SKM-1 treated with dmso at 0.1 percent for 144 hours (cell line): ENCODE measurements around the gene GNA15.
"Not testable (repeated sequence)": the region's sequence is repeated elsewhere in the genome, so short reads cannot be mapped to it uniquely, and the experiment has no call there.

ENCODE experiments used
- DNase-seq: peaks from one replicate; lab custom pipeline; 2025; ENCODE audit not compliant: unreplicated experiment; lab: John Stamatoyannopoulos, UW

GNA15 gene

DNA sequence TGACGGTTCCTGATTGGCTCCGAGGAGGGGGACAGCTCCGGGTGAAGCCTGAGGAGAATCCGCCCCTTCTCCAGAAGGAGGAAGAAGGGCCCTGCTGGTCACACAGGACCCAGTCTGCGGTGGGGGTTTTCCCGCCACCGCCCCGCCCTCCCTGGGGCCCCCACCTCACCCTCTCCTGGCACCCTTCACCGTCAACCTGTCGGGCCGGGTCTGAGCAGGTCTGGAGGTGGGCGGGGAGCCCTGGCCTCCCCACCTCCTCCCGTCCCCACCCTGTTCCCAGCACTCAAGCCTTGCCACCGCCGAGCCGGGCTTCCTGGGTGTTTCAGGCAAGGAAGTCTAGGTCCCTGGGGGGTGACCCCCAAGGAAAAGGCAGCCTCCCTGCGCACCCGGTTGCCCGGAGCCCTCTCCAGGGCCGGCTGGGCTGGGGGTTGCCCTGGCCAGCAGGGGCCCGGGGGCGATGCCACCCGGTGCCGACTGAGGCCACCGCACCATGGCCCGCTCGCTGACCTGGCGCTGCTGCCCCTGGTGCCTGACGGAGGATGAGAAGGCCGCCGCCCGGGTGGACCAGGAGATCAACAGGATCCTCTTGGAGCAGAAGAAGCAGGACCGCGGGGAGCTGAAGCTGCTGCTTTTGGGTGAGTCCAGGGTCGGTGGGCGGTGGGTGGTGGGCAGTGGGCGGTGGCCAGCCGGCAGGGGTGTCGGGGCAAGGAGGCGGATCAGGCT lies at the start of gene GNA15:
Gene GNA15 (plus strand): TSS at position 73 of the 723 bp plus-strand sequence. CDS start 418 bp downstream, at position 491.
- DNase-seq = peak; percentile 66

- no peak for DNase-seq
Observed at GRCh38 chr19:3087769-3088168, 48.1 kb upstream of the GNA15 start.

GRCh38 chr19:3089299-3089855 lies 46.5 kb upstream of the GNA15 start:
- not testable (repeated sequence) for DNase-seq

- no peak for DNase-seq
Observed at GRCh38 chr19:3094601-3095440, 41.0 kb upstream of the GNA15 start.

DNA sequence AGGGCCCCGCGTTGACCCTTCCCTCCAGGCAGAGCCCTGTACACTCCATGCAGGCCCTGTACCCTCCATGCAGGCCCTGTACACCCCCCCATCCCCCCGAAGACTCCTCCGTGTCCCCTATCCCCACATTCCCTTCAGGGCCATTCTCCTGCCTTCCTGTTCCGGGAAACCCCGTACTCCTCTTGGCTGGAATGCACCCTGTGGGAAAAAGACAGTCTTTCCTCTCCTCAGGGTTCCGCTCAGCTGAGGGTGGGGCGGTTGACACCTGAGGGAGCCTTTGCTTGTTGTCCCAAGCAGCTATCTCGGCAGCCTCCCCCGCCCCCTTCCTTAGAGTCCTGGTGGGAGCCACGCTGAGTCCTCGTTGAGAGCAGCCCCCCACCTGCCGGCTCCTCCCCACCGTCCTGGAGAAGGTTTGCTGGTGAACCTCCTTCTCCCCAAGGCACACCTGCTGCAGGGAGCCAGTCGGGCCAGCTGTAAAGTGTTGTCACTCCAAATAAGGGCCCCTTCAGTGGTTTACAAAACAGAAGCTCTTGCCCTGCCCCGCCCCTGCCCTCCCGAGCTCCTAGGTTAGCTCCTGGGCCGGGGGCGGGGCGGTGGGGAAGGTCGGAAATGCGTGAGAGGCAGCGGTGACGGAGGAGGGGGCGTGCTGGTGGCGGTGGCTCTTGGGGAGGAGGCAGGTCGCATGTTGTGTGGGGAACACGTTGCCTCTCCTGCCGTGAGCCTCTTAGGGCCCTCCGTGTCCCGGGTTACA lies 40.2 kb upstream of the GNA15 start:
- DNase-seq = no peak

DNA sequence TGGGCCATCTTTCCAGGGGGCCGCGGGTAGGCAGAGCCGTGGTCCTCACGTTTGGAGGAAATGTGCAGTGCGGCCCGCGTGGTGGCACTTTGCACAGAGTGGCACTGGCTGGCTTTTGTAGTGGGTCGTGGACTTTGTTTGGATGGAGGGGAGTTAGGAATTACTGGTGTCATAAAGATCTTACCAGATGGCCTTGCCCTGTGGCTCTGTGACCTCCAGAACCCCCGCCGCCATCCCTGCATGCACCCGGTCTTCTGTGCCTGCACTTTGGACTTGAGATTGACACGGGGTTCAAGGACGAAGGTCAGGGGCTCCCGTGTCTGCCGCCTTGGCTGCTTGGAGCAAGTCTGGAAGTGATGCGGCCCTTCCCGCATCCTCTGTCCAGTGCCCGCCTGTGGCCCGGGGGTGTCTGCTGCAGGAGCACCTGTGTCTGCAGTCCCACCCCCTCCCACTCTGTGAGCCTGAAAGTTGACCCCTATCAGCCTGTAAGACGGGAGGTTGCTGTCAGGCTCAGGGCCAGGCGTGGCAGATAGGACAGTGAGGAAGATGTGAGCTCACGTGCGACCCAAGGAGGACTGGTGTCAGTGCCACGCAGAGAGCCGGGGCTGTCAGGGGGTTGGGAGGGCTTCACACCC lies 39.4 kb upstream of the GNA15 start:
- DNase-seq = no peak

GRCh38 chr19:3096902-3097326 lies 38.9 kb upstream of the GNA15 start:
- no peak for DNase-seq

DNA sequence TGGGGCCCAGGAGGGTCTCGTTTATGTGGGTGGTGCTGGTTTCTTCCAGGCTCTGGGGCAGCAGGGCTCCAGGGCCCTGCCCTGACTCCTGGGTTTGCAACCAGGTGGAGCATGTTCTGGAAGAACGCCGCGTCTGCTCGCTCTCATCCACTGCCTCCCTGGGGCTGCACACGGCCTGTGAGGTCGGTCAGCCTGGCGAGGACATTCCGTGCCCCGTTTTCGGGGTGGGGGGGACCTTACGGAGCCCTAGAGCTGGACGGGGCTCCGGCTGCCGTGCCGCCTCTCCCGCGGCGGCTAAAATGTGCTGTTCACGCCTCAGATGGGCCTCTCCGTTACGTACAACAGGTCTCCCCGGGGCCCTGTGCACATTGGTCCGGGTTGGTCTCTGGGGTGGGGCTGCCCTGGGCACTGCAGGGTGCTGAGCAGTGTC lies 38.4 kb upstream of the GNA15 start:
- DNase-seq = no peak

GRCh38 chr19:3098141-3098514 lies 37.7 kb upstream of the GNA15 start:
- no peak for DNase-seq

DNA sequence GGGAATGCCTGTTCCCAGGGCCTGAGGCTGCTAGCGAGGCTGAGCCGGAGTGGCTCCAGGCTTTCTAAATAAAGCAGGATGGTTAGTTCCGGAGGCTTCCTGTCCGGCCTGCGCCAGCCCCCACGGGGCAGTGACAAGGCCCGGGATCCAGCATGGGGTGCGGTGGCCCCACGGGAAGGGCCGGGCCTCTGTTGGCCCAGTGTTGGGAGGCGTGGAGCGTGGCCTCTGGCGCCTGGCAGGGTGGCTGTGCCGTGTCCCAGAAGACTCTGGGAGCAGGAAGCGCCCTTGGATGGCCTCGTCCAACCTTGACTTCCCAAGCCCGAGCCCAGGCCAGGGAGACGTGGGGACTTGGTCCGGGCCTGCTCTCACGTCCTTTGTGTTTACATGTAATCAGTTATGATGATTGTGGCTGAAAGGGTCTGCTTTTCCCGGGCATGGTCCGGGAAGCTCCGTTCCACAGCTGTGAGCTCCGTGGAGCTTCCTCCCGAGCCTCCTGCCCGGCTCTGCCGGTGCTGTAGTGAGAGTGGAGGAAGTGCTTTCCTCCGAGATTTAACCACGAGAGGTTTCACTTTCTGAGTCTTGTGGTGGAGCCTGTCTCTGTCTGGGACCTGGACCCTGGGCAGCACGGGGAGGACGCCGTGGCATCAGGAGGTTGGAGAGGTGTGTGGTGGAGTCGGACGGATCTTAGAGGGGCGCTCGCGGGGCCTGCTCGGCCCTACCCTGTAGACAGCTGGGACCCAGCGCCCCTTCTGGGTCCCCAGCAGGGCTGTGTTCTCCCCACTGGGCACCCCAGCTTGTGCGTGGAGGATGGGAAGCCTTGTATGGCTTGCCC lies 37.1 kb upstream of the GNA15 start:
- no peak for DNase-seq

- no peak for DNase-seq
Observed at GRCh38 chr19:3099347-3100145, 36.3 kb upstream of the GNA15 start.

DNA sequence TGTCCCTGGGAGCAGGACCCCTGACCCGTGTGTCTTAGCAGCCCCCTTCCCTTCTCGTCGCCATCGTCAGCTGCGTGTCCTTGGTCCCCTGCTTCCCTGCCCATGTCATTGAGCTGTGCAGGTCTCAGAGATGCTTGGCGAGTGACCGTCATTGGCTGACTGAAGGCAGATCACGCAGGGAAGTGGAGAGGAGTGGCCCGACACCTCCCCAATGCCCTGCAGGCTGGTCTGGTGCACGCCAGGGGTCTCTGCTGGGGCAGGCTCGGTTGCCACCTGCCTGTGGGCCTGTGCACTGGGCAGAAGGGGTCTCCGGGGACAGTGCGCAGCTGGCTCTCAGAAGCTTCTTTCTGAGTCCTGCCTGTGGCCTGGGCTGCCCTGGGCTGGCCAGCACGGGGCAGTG lies 35.5 kb upstream of the GNA15 start:
- no peak for DNase-seq

GRCh38 chr19:3100747-3101730 lies 34.8 kb upstream of the GNA15 start:
- no peak for DNase-seq

DNA sequence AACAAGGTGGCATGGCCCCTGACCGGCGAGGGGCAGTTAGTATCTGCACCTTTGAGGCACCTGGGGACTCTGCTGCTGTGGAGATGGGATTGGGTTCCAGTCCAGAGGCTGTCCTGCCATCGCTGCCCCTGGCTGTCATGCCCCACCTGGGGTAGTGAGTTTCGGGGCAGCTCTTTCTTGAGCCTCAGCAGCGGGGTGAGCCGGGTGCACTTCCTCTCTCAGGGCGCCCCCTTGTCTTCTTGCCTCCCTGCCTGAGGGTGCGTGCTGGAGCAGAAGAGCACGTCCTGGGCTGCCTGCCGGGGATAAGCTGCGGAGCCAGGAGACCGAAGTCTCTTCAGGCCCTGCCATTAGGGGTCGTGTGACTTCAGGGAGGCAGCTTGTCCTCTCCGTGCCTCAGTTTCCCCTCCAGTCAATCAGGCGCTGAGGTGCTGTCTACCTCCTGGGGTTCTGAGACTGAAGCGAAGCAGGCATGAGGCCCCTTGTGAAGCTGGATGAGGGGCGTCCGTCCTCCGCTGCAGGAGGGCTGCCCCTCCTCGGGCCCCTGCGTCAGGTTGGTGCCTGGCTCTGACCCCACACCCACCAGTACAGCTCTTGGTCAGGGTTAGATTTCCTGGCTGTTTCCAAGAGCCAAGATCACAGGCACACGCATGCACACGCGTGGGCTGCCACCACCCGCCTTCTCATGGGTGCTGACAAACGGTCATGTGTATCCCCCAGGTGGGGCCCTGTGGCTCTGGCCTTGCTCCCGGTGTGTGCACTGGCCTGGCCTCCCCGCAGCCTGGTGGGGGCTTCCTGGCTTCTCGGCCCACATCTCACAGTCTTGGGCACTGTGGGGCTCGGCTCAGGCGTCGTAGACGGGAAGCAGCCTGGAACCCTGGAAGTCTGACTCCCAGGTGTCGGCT lies 33.3 kb upstream of the GNA15 start:
- no peak for DNase-seq

- no peak for DNase-seq
Observed at GRCh38 chr19:3104708-3104983, 31.2 kb upstream of the GNA15 start.

- no peak for DNase-seq
Observed at GRCh38 chr19:3105641-3106508, 30.0 kb upstream of the GNA15 start.
